CD4-positive, CD25-positive, alpha-beta regulatory T cell (primary cell): Measurements from ENCODE around the gene GUCY2C. TPM values are rescaled to one million over a fixed set of nuclear protein-coding genes. Genes with fewer than 3 reads are reported as not detected.
"Not testable (repeated sequence)": the region's sequence is repeated elsewhere in the genome, so short reads cannot be mapped to it uniquely, and the experiment has no call there.

Source experiments
- ATAC-seq, 2 donors: fragments of 150-1000 bp; cut with Tn5 transposase; one replicate each; pipeline ENCODE4 v1.10.0; 2021; ENCODE audit warnings: low read depth in 2 of 2, moderate number of reproducible peaks in 2 of 2, moderate library complexity in 1 of 2
- DNase-seq, 3 donors: peaks; one replicate each; pipeline versions ENCODE4 v3.0.0 to v3.0.0-alpha.2; 2012 to 2022; ENCODE audit warnings: mixed read lengths in 1 of 3
- H3K27ac ChIP-seq: one replicate; pipeline ENCODE4 v1.7.0; 2013; ENCODE audit warnings: mild to moderate bottlenecking, low read length; ENCODE audit not compliant: insufficient read depth, poor library complexity, severe bottlenecking
- H3K27me3 ChIP-seq: one replicate; pipeline ENCODE4 v1.7.0; 2013; ENCODE audit warnings: low read length; ENCODE audit not compliant: control insufficient read depth, insufficient read depth
- H3K36me3 ChIP-seq: one replicate; pipeline ENCODE4 v1.7.0; 2013; ENCODE audit warnings: mild to moderate bottlenecking, low read length, moderate library complexity; ENCODE audit not compliant: control insufficient read depth, insufficient read depth
- H3K4me1 ChIP-seq: 2 replicates; pipeline ENCODE4 v1.7.0; 2013; ENCODE audit warnings: mild to moderate bottlenecking, low read length; ENCODE audit not compliant: insufficient read depth, control insufficient read depth, poor library complexity, severe bottlenecking
- H3K4me3 ChIP-seq: one replicate; pipeline ENCODE4 v1.7.0; 2013; ENCODE audit warnings: low read depth, mild to moderate bottlenecking, low read length, moderate library complexity
- H3K9me3 ChIP-seq, 2 experiments: 1 replicate in 1 of 2; 2 replicates in 1 of 2; pipeline ENCODE4 v1.7.0; 2013; ENCODE audit warnings: low read length in 2 of 2, mild to moderate bottlenecking in 1 of 2, moderate library complexity in 1 of 2; ENCODE audit not compliant: control insufficient read depth in 2 of 2
- H3K27ac Mint-ChIP-seq, 3 donors: one replicate each; pipeline ENCODE4 v1.8.0; 2020 to 2022; ENCODE audit warnings: mild to moderate bottlenecking in 3 of 3, mixed read lengths in 3 of 3, moderate library complexity in 2 of 3
- H3K27me3 Mint-ChIP-seq: one replicate; pipeline ENCODE4 v1.8.0; 2022; ENCODE audit warnings: mild to moderate bottlenecking, mixed read lengths
- H3K36me3 Mint-ChIP-seq: one replicate; pipeline ENCODE4 v1.8.0; 2020; ENCODE audit warnings: mixed read lengths
- H3K4me1 Mint-ChIP-seq, 4 donors: one replicate each; pipeline ENCODE4 v1.8.0; 2020 to 2022; ENCODE audit warnings: mixed read lengths in 4 of 4, mild to moderate bottlenecking in 1 of 4
- H3K4me3 Mint-ChIP-seq, 4 donors: one replicate each; pipeline ENCODE4 v1.8.0; 2020 to 2022; ENCODE audit warnings: mild to moderate bottlenecking in 4 of 4, mixed read lengths in 4 of 4, moderate library complexity in 3 of 4
- H3K9me3 Mint-ChIP-seq, 7 donors: one replicate each; pipeline ENCODE4 v1.8.0; 2020 to 2022; ENCODE audit warnings: mixed read lengths in 7 of 7, mild to moderate bottlenecking in 3 of 7, moderate library complexity in 2 of 7
- polyA plus RNA-seq, 4 donors: library from polyadenylated mRNA; unstranded; fragments of 300-500 nt; fragmentation: Illumina TruSeq; gene quantifications; one replicate each; pipeline ENCODE4 v1.2.3, GENCODE V29; 2021
- total RNA-seq: library from RNA; stranded (reverse); gene quantifications from one replicate; pipeline ENCODE4 v1.2.3, GENCODE V29; 2022

The GUCY2C gene
- total RNA-seq (not detected), polyA plus RNA-seq (not detected)

- no peak for DNase-seq
- Histone ChIP-seq H3K4me1 (no peaks in the 10 kb centered on the region), H3K27ac (no peak within 1 kb of the TSS), H3K27me3 (peaks cover 3% of the 10 kb centered on the region), H3K36me3 (no peaks in the 10 kb centered on the region), H3K4me3 (no peak within 1 kb of the TSS), H3K9me3 (no peaks in the 10 kb centered on the region)
- Mint-ChIP-seq H3K4me3 (no peak within 1 kb of the TSS), H3K4me1 (no peaks in the 10 kb centered on the region), H3K27me3 (peaks cover 5% of the 10 kb centered on the region), H3K27ac (no peak within 1 kb of the TSS), H3K36me3 (no peaks in the 10 kb centered on the region), H3K9me3 (no peaks in the 10 kb centered on the region)
- ATAC-seq = no peak
These were observed at the start of gene GUCY2C for GRCh38 chr12:14696265-14696741. TSS of gene GUCY2C (minus strand) at chr12:14696599. CDS start at chr12:14696448, 151 bp downstream.

DNA sequence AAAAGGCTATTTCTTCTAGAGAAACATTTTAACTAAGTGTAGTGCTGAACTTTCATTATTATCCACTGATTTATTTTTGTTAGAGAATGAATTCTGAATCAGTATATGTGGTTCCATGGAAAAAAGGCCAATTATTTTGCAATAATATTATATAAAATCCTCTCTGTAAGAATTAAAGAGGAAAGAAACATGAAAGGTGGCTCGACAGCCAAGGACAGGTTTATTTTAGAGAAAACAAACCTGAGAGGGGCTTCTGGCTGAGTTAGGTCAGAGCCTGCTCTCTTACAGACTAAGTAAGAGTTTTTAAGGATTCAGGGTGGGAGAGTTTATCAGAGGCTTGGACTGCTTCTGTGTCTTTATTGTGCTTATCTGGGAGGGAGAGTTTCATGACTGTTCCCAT is 46.7 kb upstream of the GUCY2C start:
- Histone ChIP-seq H3K9me3 (no peaks in the 10 kb centered on the region), H3K4me3 (no peak overlapping the region), H3K27me3 (no peaks in the 10 kb centered on the region), H3K36me3 (no peaks in the 10 kb centered on the region), H3K4me1 (no peaks in the 10 kb centered on the region), H3K27ac (no peak overlapping the region)
- no peak for ATAC-seq
- peaks cover 5% of the 10 kb centered on the region for H3K27me3 Mint-ChIP-seq
- H3K4me3 Mint-ChIP-seq = no peak overlapping the region
- peaks cover 4 to 12% (median 6%) of the 10 kb centered on the region in 4 donors for H3K4me1 Mint-ChIP-seq
- peaks cover 0 to 19% (median 3%) of the 10 kb centered on the region in 7 donors for H3K9me3 Mint-ChIP-seq
- H3K27ac Mint-ChIP-seq = no peak overlapping the region
- peaks cover 37% of the 10 kb centered on the region for H3K36me3 Mint-ChIP-seq
- no peak for DNase-seq

- Histone ChIP-seq H3K27me3 (no peaks in the 10 kb centered on the region), H3K9me3 (no peaks in the 10 kb centered on the region), H3K4me1 (no peaks in the 10 kb centered on the region), H3K4me3 (no peak overlapping the region), H3K36me3 (no peaks in the 10 kb centered on the region), H3K27ac (no peak overlapping the region)
- no peak for DNase-seq
- no peak overlapping the region for H3K4me3 Mint-ChIP-seq
- H3K27me3 Mint-ChIP-seq = peaks cover 5% of the 10 kb centered on the region
- peaks cover 0 to 16% (median 2%) of the 10 kb centered on the region in 7 donors for H3K9me3 Mint-ChIP-seq
- peaks cover 32% of the 10 kb centered on the region for H3K36me3 Mint-ChIP-seq
- H3K4me1 Mint-ChIP-seq = peaks cover 3 to 6% (median 4%) of the 10 kb centered on the region in 4 donors
- ATAC-seq = no peak
- peak overlapping the region in 1 of 3 donors; percentile 44 for H3K27ac Mint-ChIP-seq
These were observed 45.5 kb upstream of the GUCY2C start for GRCh38 chr12:14741942-14742341.

DNA sequence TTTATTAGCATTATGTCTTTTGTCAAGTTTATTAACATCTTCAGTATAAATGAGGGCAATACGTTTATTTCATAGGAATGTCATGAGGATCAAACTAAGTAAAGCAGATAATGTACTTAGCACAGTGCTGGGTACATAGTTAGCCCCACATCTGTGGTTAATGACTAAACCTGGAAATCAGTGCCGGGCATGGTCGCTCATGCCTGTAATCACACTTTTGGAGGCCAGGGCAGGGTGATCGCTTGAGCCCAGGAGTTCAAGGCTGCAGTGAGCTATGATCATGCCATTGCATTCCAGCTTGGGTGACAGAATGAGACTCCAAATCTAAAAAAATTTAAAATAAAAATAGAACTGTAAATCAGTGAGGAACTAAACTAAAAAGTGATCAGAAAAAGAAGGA is 44.8 kb upstream of the GUCY2C start:
- Mint-ChIP-seq H3K36me3 (peaks cover 32% of the 10 kb centered on the region), H3K9me3 (peaks cover 0 to 14% (median 2%) of the 10 kb centered on the region in 7 donors), H3K4me1 (peaks cover 3 to 6% (median 4%) of the 10 kb centered on the region in 4 donors), H3K4me3 (no peak overlapping the region), H3K27me3 (peaks cover 5% of the 10 kb centered on the region), H3K27ac (no peak overlapping the region)
- H3K36me3 ChIP-seq = no peaks in the 10 kb centered on the region
- no peaks in the 10 kb centered on the region for H3K4me1 ChIP-seq
- H3K27ac ChIP-seq = no peak overlapping the region
- no peak overlapping the region for H3K4me3 ChIP-seq
- no peaks in the 10 kb centered on the region for H3K9me3 ChIP-seq
- DNase-seq (no peak), ATAC-seq (no peak)
- H3K27me3 ChIP-seq = no peaks in the 10 kb centered on the region

DNA sequence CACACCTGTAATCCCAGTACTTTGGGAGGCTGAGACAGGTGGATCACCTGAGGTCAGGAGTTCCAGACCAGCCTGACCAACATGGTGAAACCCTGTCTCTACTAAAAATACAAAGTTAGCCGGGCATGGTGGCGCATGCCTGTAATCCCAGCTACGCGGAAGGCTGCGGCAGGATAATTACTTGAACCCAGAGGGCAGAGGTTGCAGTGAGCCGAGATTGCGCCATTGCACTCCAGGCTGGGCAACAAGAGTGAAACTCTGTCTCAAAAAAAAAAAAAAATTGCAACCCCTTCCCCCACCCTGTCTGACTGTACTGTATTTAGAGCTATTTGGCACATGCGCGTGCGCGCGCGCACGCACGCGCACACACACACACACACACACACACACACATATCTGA is 40.0 kb upstream of the GUCY2C start:
- not testable (repeated sequence) for H3K27ac ChIP-seq, H3K4me1 Mint-ChIP-seq, H3K9me3 ChIP-seq, H3K4me1 ChIP-seq, H3K4me3 ChIP-seq, H3K9me3 Mint-ChIP-seq, H3K27ac Mint-ChIP-seq, H3K36me3 Mint-ChIP-seq, H3K27me3 ChIP-seq, DNase-seq, ATAC-seq, H3K36me3 ChIP-seq
- Mint-ChIP-seq H3K4me3 (peak overlapping the region in 1 of 4 donors; percentile 11), H3K27me3 (peaks cover 15% of the 10 kb centered on the region)

GRCh38 chr12:14731821-14732220 is 35.4 kb upstream of the GUCY2C start:
- H3K4me1 ChIP-seq = no peaks in the 10 kb centered on the region
- Mint-ChIP-seq H3K36me3 (no peaks in the 10 kb centered on the region), H3K27me3 (peaks cover 30% of the 10 kb centered on the region), H3K4me1 (no peaks in the 10 kb centered on the region), H3K4me3 (no peak overlapping the region), H3K27ac (no peak overlapping the region), H3K9me3 (peaks cover 0 to 12% (median 4%) of the 10 kb centered on the region in 7 donors)
- H3K4me3 ChIP-seq = no peak overlapping the region
- ATAC-seq (no peak), DNase-seq (no peak)
- no peak overlapping the region for H3K27ac ChIP-seq
- H3K9me3 ChIP-seq = peaks cover 5 to 9% of the 10 kb centered on the region in 2 experiments
- no peaks in the 10 kb centered on the region for H3K36me3 ChIP-seq
- H3K27me3 ChIP-seq = peaks cover 7% of the 10 kb centered on the region

DNA sequence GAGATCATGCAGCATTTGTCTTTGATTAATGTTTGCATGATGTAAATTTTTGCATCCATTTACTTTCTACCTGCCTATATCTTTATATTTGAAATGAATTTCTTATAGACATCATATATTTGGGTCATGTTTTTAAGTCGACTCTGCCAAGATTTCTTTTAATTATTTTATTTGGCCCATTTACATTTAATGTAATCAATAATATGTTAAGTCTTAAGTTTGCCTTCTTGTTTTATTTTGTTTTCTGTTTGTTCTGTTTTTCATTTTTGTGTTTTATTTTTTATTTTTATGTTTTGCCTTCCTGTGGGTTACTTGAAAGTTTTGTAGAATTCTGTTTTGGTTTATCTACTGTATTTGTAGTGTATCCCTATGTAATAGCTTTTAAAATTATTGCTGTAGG is 33.2 kb upstream of the GUCY2C start:
- Mint-ChIP-seq H3K27me3 (peaks cover 34% of the 10 kb centered on the region), H3K36me3 (no peaks in the 10 kb centered on the region), H3K27ac (no peak overlapping the region), H3K9me3 (peaks cover 0 to 17% (median 4%) of the 10 kb centered on the region in 7 donors), H3K4me3 (no peak overlapping the region), H3K4me1 (no peaks in the 10 kb centered on the region)
- no peaks in the 10 kb centered on the region for H3K36me3 ChIP-seq
- no peaks in the 10 kb centered on the region for H3K4me1 ChIP-seq
- peaks cover 7% of the 10 kb centered on the region for H3K27me3 ChIP-seq
- no peak overlapping the region for H3K4me3 ChIP-seq
- ATAC-seq (no peak), DNase-seq (no peak)
- peaks cover 8 to 9% of the 10 kb centered on the region in 2 experiments for H3K9me3 ChIP-seq
- H3K27ac ChIP-seq = no peak overlapping the region

DNA sequence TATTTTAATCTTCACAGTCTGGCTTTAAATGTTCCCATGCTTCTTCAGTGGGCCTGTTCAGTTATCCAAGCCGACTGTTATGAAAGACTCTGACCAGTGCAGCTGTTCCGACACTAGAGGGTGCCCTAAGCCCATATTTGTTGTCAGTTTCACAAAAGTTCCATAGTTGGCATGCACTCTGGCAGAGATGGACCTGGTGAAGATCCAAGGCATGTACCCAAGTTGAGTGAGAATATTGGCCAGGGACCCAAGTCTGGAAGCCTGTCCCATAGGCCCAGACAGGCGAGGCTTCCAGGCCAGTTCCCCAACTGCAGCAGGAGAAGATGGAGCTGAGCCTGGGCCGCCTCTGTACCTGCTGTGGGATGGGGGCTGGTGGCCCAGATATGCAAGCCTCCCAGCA is 27.4 kb upstream of the GUCY2C start:
- no peak overlapping the region for H3K27ac Mint-ChIP-seq
- ATAC-seq = peak; percentile 68
- no peak overlapping the region for H3K27ac ChIP-seq
- H3K9me3 Mint-ChIP-seq = peaks cover 0 to 8% (median 4%) of the 10 kb centered on the region in 7 donors
- H3K36me3 Mint-ChIP-seq = no peaks in the 10 kb centered on the region
- DNase-seq = peak; percentile 48 to 63 (median 61)
- H3K36me3 ChIP-seq = no peaks in the 10 kb centered on the region
- no peak overlapping the region for H3K4me3 ChIP-seq
- H3K27me3 ChIP-seq = peaks cover 9% of the 10 kb centered on the region
- H3K4me3 Mint-ChIP-seq = no peak overlapping the region
- H3K9me3 ChIP-seq = peaks cover 0 to 3% of the 10 kb centered on the region in 2 experiments
- H3K4me1 ChIP-seq = no peaks in the 10 kb centered on the region
- H3K27me3 Mint-ChIP-seq = peaks cover 27% of the 10 kb centered on the region
- H3K4me1 Mint-ChIP-seq = peaks cover 0 to 5% (median 2%) of the 10 kb centered on the region in 4 donors
